ENCODE data around the gene CLEC16A. TPM values are rescaled to one million over a fixed set of nuclear protein-coding genes. Genes with fewer than 3 reads are reported as not detected.
A peak's percentile ranks its signal among the peaks of the same experiment; 100 is the strongest.

CLEC16A gene
- total RNA-seq, 1 donor from 2014 or later = 15.8 TPM

- no peak for FAIRE-seq
- no peak for TF ChIP-seq CTCF (IDR thresholded peaks at IDR 0.05; ENCODE audit: insufficient read depth, low read length, severe bottlenecking)
- no peak overlapping the region for H3K4me3 ChIP-seq (ENCODE audit: low read depth, low read length)
- no peak for DNase-seq (ENCODE audit: low read depth)
- H3K36me3 ChIP-seq (ENCODE audit: control insufficient read depth, insufficient read depth, low read length) = peaks cover 5% of the 10 kb centered on the region
- no peaks in the 10 kb centered on the region for H3K27me3 ChIP-seq (ENCODE audit: control insufficient read depth, insufficient read depth, low read length)
Observed at GRCh38 chr16:11125936-11126335, 181.6 kb downstream of the CLEC16A start.

- no peaks in the 10 kb centered on the region for H3K27me3 ChIP-seq (ENCODE audit: control insufficient read depth, insufficient read depth, low read length)
- H3K36me3 ChIP-seq (ENCODE audit: control insufficient read depth, insufficient read depth, low read length) = peaks cover 5% of the 10 kb centered on the region
Observed at GRCh38 chr16:11126399-11127054, 182.2 kb downstream of the CLEC16A start.

GRCh38 chr16:11127610-11128195 lies 183.3 kb downstream of the CLEC16A start:
- no peak overlapping the region for H3K4me3 ChIP-seq (ENCODE audit: low read depth, low read length)
- peak; percentile 74 for DNase-seq (ENCODE audit: low read depth)
- no peak for TF ChIP-seq CTCF (IDR thresholded peaks at IDR 0.05; ENCODE audit: insufficient read depth, low read length, severe bottlenecking)
- H3K36me3 ChIP-seq (ENCODE audit: control insufficient read depth, insufficient read depth, low read length) = peaks cover 5% of the 10 kb centered on the region
- no peaks in the 10 kb centered on the region for H3K27me3 ChIP-seq (ENCODE audit: control insufficient read depth, insufficient read depth, low read length)
- FAIRE-seq = no peak

More at GRCh38 chr16:11126399-11127054, 182.2 kb downstream of the CLEC16A start:
- TF ChIP-seq CTCF (IDR thresholded peaks at IDR 0.05; ENCODE audit: insufficient read depth, low read length, severe bottlenecking) = no peak
- FAIRE-seq = no peak
- H3K4me3 ChIP-seq (ENCODE audit: low read depth, low read length) = no peak overlapping the region
- DNase-seq (ENCODE audit: low read depth) = peak; percentile 28

GRCh38 chr16:11128211-11129141 lies 184.1 kb downstream of the CLEC16A start:
- Histone ChIP-seq H3K27me3 (ENCODE audit: control insufficient read depth, insufficient read depth, low read length) (no peaks in the 10 kb centered on the region), H3K4me3 (ENCODE audit: low read depth, low read length) (no peak overlapping the region), H3K36me3 (ENCODE audit: control insufficient read depth, insufficient read depth, low read length) (peaks cover 5% of the 10 kb centered on the region)
- DNase-seq (ENCODE audit: low read depth) (peak; percentile 58), FAIRE-seq (no peak)
- no peak for TF ChIP-seq CTCF (IDR thresholded peaks at IDR 0.05; ENCODE audit: insufficient read depth, low read length, severe bottlenecking)

GRCh38 chr16:11129378-11129781 lies 185.0 kb downstream of the CLEC16A start:
- H3K27me3 ChIP-seq (ENCODE audit: control insufficient read depth, insufficient read depth, low read length) = no peaks in the 10 kb centered on the region
- DNase-seq (ENCODE audit: low read depth) (no peak), FAIRE-seq (no peak)
- TF ChIP-seq CTCF (IDR thresholded peaks at IDR 0.05; ENCODE audit: insufficient read depth, low read length, severe bottlenecking) = no peak
- peaks cover 2% of the 10 kb centered on the region for H3K36me3 ChIP-seq (ENCODE audit: control insufficient read depth, insufficient read depth, low read length)
- H3K4me3 ChIP-seq (ENCODE audit: low read depth, low read length) = no peak overlapping the region

Measured in bronchial epithelial cell (primary cell).